ENCODE measurements around the gene HIVEP3. TPM values are rescaled to one million over a fixed set of nuclear protein-coding genes. Genes with fewer than 3 reads are reported as not detected.

HIVEP3 gene
- total and polyA plus RNA-seq, 2 donors (not counting 1 experiment from before 2014, with no cell fraction given), result 2.0 to 5.1 TPM

GRCh38 chr1:41663671-41664400 lies 254.9 kb downstream of the HIVEP3 start:
- Histone ChIP-seq H4K20me1 (ENCODE audit: control insufficient read depth, insufficient read depth, low read length, poor library complexity, severe bottlenecking) (no peaks in the 10 kb centered on the region), H3K9ac (ENCODE audit: low read length) (no peak overlapping the region), H3K27me3 (replicated peaks in 1 of 4; ENCODE audit: control extremely low read depth in 1 of 4, control insufficient read depth in 3 of 4, insufficient read depth in 4 of 4, low read length in 3 of 4) (no peaks in the 10 kb centered on the region), H3K9me3 (ENCODE audit: control extremely low read depth in 1 of 3, control insufficient read depth in 2 of 3, insufficient read depth in 1 of 3, low read length in 2 of 3) (no peaks in the 10 kb centered on the region), H3K4me2 (replicated peaks; ENCODE audit: low read depth, low read length, poor library complexity, severe bottlenecking) (no peak overlapping the region), H3K4me3 (ENCODE audit: control extremely low read depth in 1 of 5, extremely low read depth in 1 of 5, insufficient read depth in 1 of 5, low read depth in 2 of 5, low read length in 4 of 5) (no peak overlapping the region), H3K27ac (ENCODE audit: low read length in 2 of 2) (peak overlapping the region; percentile 69 to 87), H3K79me2 (ENCODE audit: control insufficient read depth, insufficient read depth, low read length) (peaks cover 19% of the 10 kb centered on the region), H3K4me1 (ENCODE audit: control insufficient read depth in 2 of 2, insufficient read depth in 2 of 2, low read length in 2 of 2) (peaks cover 42 to 78% of the 10 kb centered on the region in 2 donors), H3K36me3 (replicated peaks in 1 of 2; ENCODE audit: control extremely low read depth in 1 of 2, control insufficient read depth in 1 of 2, extremely low read depth in 1 of 2, insufficient read depth in 2 of 2, low read length in 1 of 2) (no peaks in the 10 kb centered on the region), H2AFZ (ENCODE audit: insufficient read depth, low read depth, low read length, poor library complexity, severe bottlenecking) (no peak overlapping the region)
- Mint-ChIP-seq H3K27me3 (no peaks in the 10 kb centered on the region), H3K27ac (peak overlapping the region; percentile 87), H3K9me3 (ENCODE audit: insufficient read depth) (no peaks in the 10 kb centered on the region), H3K4me3 (peak overlapping the region; percentile 27), H3K4me1 (peaks cover 78% of the 10 kb centered on the region)
- 73% methylated on average over 4 of the region's 5 CpGs for WGBS (ENCODE audit: insufficient coverage)
- DNase-seq (no peak), ATAC-seq (ENCODE audit: low read depth) (no peak)
- CTCF ChIA-PET, result interaction anchor here (1.6 to 2.8 kb wide), 3 partner anchors 9 to 90 kb away, joined by 3 to 9 read pairs (median 5); no protein-coding TSS in a partner anchor
- intact Hi-C loops (cut with micrococcal nuclease), result loop anchor here (2.0 to 10.0 kb wide), 5 partner anchors 65 to 371 kb away; no protein-coding TSS in a partner anchor
- POLR2A ChIA-PET, result no interaction called here
- TF ChIP-seq EZH2 (IDR thresholded peaks at IDR 0.05; ENCODE audit: borderline replicate concordance, insufficient read depth, low read depth, low read length, poor library complexity, severe bottlenecking) (no peak), CTCF (IDR thresholded peaks at IDR 0.05) (no peak)
